HCT116 (cell line): Measurements from ENCODE around the gene KIAA1328. TPM values are rescaled to one million over a fixed set of nuclear protein-coding genes. Genes with fewer than 3 reads are reported as not detected.

Experiments used
- ATAC-seq: fragments of 200-7000 bp; cut with Tn5 transposase; 2 replicates; pipeline ENCODE4 v1.9.1; 2020; ENCODE audit warnings: mild to moderate bottlenecking, moderate library complexity
- BruUV-seq: library from RNA; stranded (reverse); fragments of 400-500 nt; replicated peaks from 2 replicates; lab custom pipeline; 2021; lab: Mats Ljungman, UMichigan
- CTCF ChIA-PET: fragments of 300-600 bp; sonication (Branson Sonifier 250); formaldehyde crosslinking; loops from one replicate; lab custom pipeline; 2021; ENCODE audit warnings: antibody characterized with exemption; lab: Charles Lee
- POLR2A ChIA-PET: fragments of 300-600, 350-600 bp; sonication (Branson Sonifier 250); formaldehyde crosslinking; loops from one replicate; lab custom pipeline; 2021; ENCODE audit warnings: antibody characterized with exemption; lab: Charles Lee
- RAD21 ChIA-PET, 2 experiments: fragments of 300-600 bp; sonication (Branson Sonifier 250); formaldehyde crosslinking; loops; one replicate each; lab custom pipeline; 2023; ENCODE audit warnings: low total read pairs in 2 of 2; ENCODE audit not compliant: uncharacterized antibody in 2 of 2, unreplicated experiment in 2 of 2, low non-redundant PET in 1 of 2; lab: Charles Lee
- DNase-seq: peaks from one replicate; pipeline ENCODE4 v3.0.0-alpha.2; 2010; ENCODE audit warnings: low read depth, low spot score
- H2AFZ ChIP-seq: fragments of 200-600 bp; shearing (Covaris generic), sonication (generic); 2 replicates; pipeline ENCODE4 v1.6.1; 2017; ENCODE audit warnings: low read depth, mixed run types, mixed read lengths, antibody characterized with exemption, low read length; ENCODE audit not compliant: poor library complexity, severe bottlenecking
- H3K27ac ChIP-seq: 2 replicates; pipeline ENCODE4 v1.5.1; 2012; ENCODE audit warnings: low read depth, low read length
- H3K27me3 ChIP-seq: fragments of 200-600 bp; sonication (generic); 2 replicates; pipeline ENCODE4 v1.6.1; 2016; ENCODE audit warnings: mixed run types, low read length, mixed read lengths; ENCODE audit not compliant: insufficient read depth
- H3K36me3 ChIP-seq, 2 experiments: fragments of 200-500 bp in 1 of 2; fragments of 200-600 bp in 1 of 2; sonication (Bioruptor generic) in 1 of 2; sonication (generic) in 1 of 2; 2 replicates each; pipeline versions ENCODE4 v1.5.1 to v1.6.1; 2014 to 2016; ENCODE audit warnings: low read length in 2 of 2, inconsistent platforms in 1 of 2, mixed read lengths in 1 of 2, mixed run types in 1 of 2; ENCODE audit not compliant: insufficient read depth in 2 of 2, control insufficient read depth in 1 of 2
- H3K4me1 ChIP-seq, 2 experiments: fragments of 200-600 bp in 1 of 2; sonication (generic) in 1 of 2; 2 replicates each; pipeline versions ENCODE4 v1.5.1 to v1.6.1; 2012 to 2017; ENCODE audit warnings: low read length in 2 of 2, inconsistent platforms in 1 of 2, mild to moderate bottlenecking in 1 of 2, mixed read lengths in 1 of 2, mixed run types in 1 of 2, moderate library complexity in 1 of 2; ENCODE audit not compliant: insufficient read depth in 2 of 2, control insufficient read depth in 1 of 2
- H3K4me2 ChIP-seq: fragments of 200-600 bp; sonication (generic); 2 replicates; pipeline ENCODE4 v1.6.1; 2017; ENCODE audit warnings: mixed run types, low read length, mixed read lengths
- H3K4me3 ChIP-seq, 2 experiments: fragments of 200-600 bp in 1 of 2; sonication (generic) in 1 of 2; replicated peaks in 1 of 2; 2 replicates each; pipeline ENCODE4 v1.5.1; 2011 to 2016; ENCODE audit warnings: low read length in 2 of 2, control low read depth in 1 of 2, low read depth in 1 of 2, mild to moderate bottlenecking in 1 of 2, mixed read lengths in 1 of 2, mixed run types in 1 of 2
- H3K79me2 ChIP-seq: fragments of 200-600 bp; sonication (generic); 2 replicates; pipeline ENCODE4 v1.6.1; 2017; ENCODE audit warnings: mild to moderate bottlenecking, mixed run types, low read length, moderate library complexity, mixed read lengths; ENCODE audit not compliant: insufficient read depth
- H3K9ac ChIP-seq: fragments of 200-600 bp; sonication (generic); 2 replicates; pipeline ENCODE4 v1.6.1; 2016; ENCODE audit warnings: low read length, mixed read lengths
- H3K9me2 ChIP-seq: fragments of 200-600 bp; sonication (generic), shearing (Covaris generic); 2 replicates; pipeline ENCODE4 v1.6.1; 2017; ENCODE audit warnings: mixed run types, mild to moderate bottlenecking, moderate library complexity; ENCODE audit not compliant: insufficient read depth
- H3K9me3 ChIP-seq, 2 experiments: fragments of 200-500 bp in 1 of 2; fragments of 200-600 bp in 1 of 2; sonication (Bioruptor generic) in 1 of 2; sonication (generic) in 1 of 2; 2 replicates each; pipeline ENCODE4 v1.6.1; 2014 to 2017; ENCODE audit warnings: low read length in 2 of 2, mixed read lengths in 2 of 2, inconsistent platforms in 1 of 2, low read depth in 1 of 2, mild to moderate bottlenecking in 1 of 2, mixed run types in 1 of 2, moderate library complexity in 1 of 2; ENCODE audit not compliant: control insufficient read depth in 1 of 2, insufficient read depth in 1 of 2
- H4K20me1 ChIP-seq: fragments of 200-600 bp; sonication (generic), shearing (Covaris generic); 2 replicates; pipeline ENCODE4 v1.6.1; 2017; ENCODE audit warnings: mixed run types, mild to moderate bottlenecking, moderate library complexity; ENCODE audit not compliant: insufficient read depth
- CBX3 ChIP-seq: IDR thresholded peaks from 2 replicates; pipeline ENCODE4 v1.6.1; 2012; ENCODE audit warnings: low read depth
- CEBPB ChIP-seq: IDR thresholded peaks from 2 replicates; pipeline ENCODE4 v1.6.1; 2012; ENCODE audit warnings: low read depth
- ELF1 ChIP-seq: IDR thresholded peaks from 2 replicates; pipeline ENCODE4 v1.6.1; 2012; ENCODE audit warnings: low read depth, borderline replicate concordance
- EZH2phosphoT487 ChIP-seq: fragments of 200-600 bp; IDR thresholded peaks from 2 replicates; pipeline ENCODE4 v1.6.1; 2018; ENCODE audit warnings: antibody characterized with exemption, borderline replicate concordance
- POLR2AphosphoS5 ChIP-seq: IDR thresholded peaks from 2 replicates; pipeline ENCODE4 v1.6.1; 2011; ENCODE audit warnings: mild to moderate bottlenecking, low read depth, low read length, moderate library complexity
- SIN3A ChIP-seq: IDR thresholded peaks from 2 replicates; pipeline ENCODE4 v1.6.1; 2012; ENCODE audit warnings: low read depth
- ZFX ChIP-seq: fragments of 450-650 bp; IDR thresholded peaks from 2 replicates; pipeline ENCODE4 v1.6.1; 2017
- ZNF274 ChIP-seq: fragments of 200-500 bp; sonication (Bioruptor generic); IDR thresholded peaks from 2 replicates; pipeline ENCODE4 v1.6.1; 2014; ENCODE audit warnings: mild to moderate bottlenecking, low read depth, low read length, inconsistent platforms
- intact Hi-C: fragments of 100-400 bp; cut with micrococcal nuclease; formaldehyde crosslinking; loops from 2 replicates; pipeline ENCODE4 v1.10.0; 2022
- total RNA-seq: library from RNA; stranded (reverse); gene quantifications from one replicate; pipeline ENCODE4 v1.2.1, GENCODE V29; 2021; ENCODE audit not compliant: unreplicated experiment
- TF ChIP-seq, protein P1 (sequence below): IDR thresholded peaks from 2 replicates; pipeline ENCODE4 v1.6.1; 2012
- TF ChIP-seq, protein P2 (sequence below): IDR thresholded peaks from 2 replicates; pipeline ENCODE4 v1.6.1; 2011; ENCODE audit warnings: mild to moderate bottlenecking, low read length, moderate library complexity; ENCODE audit not compliant: insufficient replicate concordance; ENCODE audit errors: extremely low read depth
- TF ChIP-seq, protein P3 (sequence below): IDR thresholded peaks from 2 replicates; pipeline ENCODE4 v1.6.1; 2012
- TF ChIP-seq, protein P4 (sequence below), 3 experiments: fragments of 200-600 bp in 1 of 3; sonication (generic) in 1 of 3; IDR thresholded peaks in 2 of 3; conservative IDR thresholded peaks in 1 of 3; 2 replicates each; pipeline ENCODE4 v1.5.1; 2012 to 2017; ENCODE audit warnings: low read depth in 2 of 3, low read length in 2 of 3, antibody characterized with exemption in 1 of 3, borderline replicate concordance in 1 of 3, control low read depth in 1 of 3, mild to moderate bottlenecking in 1 of 3, mixed read lengths in 1 of 3, mixed run types in 1 of 3, moderate library complexity in 1 of 3; ENCODE audit not compliant: insufficient read depth in 1 of 3
- TF ChIP-seq, protein P5 (sequence below): IDR thresholded peaks from 2 replicates; pipeline ENCODE4 v1.6.1; 2012; ENCODE audit warnings: low read depth

Gene KIAA1328
- total RNA-seq, 1 experiment from 2014 or later = 5.2 TPM

DNA sequence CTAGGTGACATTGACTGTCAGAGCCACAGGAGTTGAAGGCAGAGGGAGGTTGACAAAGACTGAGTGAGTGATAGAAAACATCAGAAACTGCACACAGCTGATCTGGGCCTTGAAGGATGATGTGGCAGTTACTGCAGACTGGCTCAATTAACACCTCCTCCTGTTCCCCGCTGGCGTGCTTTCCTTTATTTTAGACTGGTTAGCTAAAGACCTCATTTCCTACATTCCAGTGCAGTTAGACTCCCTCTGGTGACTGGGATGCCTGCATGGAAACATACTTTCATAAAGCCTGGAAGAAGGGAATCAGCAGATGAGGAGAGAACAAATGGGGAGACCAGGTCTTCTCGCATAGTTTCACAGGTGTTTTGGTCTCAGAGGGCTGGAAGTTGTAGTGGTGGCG is 7.2 kb upstream of the KIAA1328 start:
- RAD21 ChIA-PET = no interaction called here

More for the DNA sequence above, 7.2 kb upstream of the KIAA1328 start:
- H3K4me2 ChIP-seq = no peak overlapping the region
- ATAC-seq = no peak
- TF ChIP-seq, protein P1, sequence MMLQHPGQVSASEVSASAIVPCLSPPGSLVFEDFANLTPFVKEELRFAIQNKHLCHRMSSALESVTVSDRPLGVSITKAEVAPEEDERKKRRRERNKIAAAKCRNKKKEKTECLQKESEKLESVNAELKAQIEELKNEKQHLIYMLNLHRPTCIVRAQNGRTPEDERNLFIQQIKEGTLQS = no peak
- TF ChIP-seq POLR2AphosphoS5 = no peak
- no peak for TF ChIP-seq ELF1
- TF ChIP-seq, protein P2, sequence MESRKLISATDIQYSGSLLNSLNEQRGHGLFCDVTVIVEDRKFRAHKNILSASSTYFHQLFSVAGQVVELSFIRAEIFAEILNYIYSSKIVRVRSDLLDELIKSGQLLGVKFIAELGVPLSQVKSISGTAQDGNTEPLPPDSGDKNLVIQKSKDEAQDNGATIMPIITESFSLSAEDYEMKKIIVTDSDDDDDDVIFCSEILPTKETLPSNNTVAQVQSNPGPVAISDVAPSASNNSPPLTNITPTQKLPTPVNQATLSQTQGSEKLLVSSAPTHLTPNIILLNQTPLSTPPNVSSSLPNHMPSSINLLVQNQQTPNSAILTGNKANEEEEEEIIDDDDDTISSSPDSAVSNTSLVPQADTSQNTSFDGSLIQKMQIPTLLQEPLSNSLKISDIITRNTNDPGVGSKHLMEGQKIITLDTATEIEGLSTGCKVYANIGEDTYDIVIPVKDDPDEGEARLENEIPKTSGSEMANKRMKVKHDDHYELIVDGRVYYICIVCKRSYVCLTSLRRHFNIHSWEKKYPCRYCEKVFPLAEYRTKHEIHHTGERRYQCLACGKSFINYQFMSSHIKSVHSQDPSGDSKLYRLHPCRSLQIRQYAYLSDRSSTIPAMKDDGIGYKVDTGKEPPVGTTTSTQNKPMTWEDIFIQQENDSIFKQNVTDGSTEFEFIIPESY = no peak
- TF ChIP-seq EZH2phosphoT487 = no peak
- no peak for TF ChIP-seq CBX3
- no peak for TF ChIP-seq ZFX
- TF ChIP-seq, protein P3, sequence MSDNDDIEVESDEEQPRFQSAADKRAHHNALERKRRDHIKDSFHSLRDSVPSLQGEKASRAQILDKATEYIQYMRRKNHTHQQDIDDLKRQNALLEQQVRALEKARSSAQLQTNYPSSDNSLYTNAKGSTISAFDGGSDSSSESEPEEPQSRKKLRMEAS = no peak
- TF ChIP-seq, protein P4, sequence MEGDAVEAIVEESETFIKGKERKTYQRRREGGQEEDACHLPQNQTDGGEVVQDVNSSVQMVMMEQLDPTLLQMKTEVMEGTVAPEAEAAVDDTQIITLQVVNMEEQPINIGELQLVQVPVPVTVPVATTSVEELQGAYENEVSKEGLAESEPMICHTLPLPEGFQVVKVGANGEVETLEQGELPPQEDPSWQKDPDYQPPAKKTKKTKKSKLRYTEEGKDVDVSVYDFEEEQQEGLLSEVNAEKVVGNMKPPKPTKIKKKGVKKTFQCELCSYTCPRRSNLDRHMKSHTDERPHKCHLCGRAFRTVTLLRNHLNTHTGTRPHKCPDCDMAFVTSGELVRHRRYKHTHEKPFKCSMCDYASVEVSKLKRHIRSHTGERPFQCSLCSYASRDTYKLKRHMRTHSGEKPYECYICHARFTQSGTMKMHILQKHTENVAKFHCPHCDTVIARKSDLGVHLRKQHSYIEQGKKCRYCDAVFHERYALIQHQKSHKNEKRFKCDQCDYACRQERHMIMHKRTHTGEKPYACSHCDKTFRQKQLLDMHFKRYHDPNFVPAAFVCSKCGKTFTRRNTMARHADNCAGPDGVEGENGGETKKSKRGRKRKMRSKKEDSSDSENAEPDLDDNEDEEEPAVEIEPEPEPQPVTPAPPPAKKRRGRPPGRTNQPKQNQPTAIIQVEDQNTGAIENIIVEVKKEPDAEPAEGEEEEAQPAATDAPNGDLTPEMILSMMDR (IDR thresholded peaks at IDR 0.05 in 2 of 3, conservative IDR thresholded peaks at IDR 0.05 in 1 of 3; ENCODE audit: borderline replicate concordance in 1 of 3, insufficient read depth in 1 of 3, low read depth in 2 of 3, low read length in 2 of 3) = no peak
- TF ChIP-seq CEBPB = no peak
- TF ChIP-seq, protein P5, sequence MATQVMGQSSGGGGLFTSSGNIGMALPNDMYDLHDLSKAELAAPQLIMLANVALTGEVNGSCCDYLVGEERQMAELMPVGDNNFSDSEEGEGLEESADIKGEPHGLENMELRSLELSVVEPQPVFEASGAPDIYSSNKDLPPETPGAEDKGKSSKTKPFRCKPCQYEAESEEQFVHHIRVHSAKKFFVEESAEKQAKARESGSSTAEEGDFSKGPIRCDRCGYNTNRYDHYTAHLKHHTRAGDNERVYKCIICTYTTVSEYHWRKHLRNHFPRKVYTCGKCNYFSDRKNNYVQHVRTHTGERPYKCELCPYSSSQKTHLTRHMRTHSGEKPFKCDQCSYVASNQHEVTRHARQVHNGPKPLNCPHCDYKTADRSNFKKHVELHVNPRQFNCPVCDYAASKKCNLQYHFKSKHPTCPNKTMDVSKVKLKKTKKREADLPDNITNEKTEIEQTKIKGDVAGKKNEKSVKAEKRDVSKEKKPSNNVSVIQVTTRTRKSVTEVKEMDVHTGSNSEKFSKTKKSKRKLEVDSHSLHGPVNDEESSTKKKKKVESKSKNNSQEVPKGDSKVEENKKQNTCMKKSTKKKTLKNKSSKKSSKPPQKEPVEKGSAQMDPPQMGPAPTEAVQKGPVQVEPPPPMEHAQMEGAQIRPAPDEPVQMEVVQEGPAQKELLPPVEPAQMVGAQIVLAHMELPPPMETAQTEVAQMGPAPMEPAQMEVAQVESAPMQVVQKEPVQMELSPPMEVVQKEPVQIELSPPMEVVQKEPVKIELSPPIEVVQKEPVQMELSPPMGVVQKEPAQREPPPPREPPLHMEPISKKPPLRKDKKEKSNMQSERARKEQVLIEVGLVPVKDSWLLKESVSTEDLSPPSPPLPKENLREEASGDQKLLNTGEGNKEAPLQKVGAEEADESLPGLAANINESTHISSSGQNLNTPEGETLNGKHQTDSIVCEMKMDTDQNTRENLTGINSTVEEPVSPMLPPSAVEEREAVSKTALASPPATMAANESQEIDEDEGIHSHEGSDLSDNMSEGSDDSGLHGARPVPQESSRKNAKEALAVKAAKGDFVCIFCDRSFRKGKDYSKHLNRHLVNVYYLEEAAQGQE = no peak
- no peak for TF ChIP-seq ZNF274
- TF ChIP-seq SIN3A = no peak
- TF ChIP-seq, all 23 proteins: peak for 0
- H3K9me3 ChIP-seq = no peaks in the 10 kb centered on the region
- ChIA-PET CTCF (no interaction called here), POLR2A (no interaction called here)
- H3K9me2 ChIP-seq = no peaks in the 10 kb centered on the region
- intact Hi-C loops = no loop called here
- peaks cover 4 to 5% of the 10 kb centered on the region in 2 experiments; a peak in 2 of 4 replicates for H3K36me3 ChIP-seq
- H4K20me1 ChIP-seq = no peaks in the 10 kb centered on the region
- no peak for DNase-seq
- no peaks in the 10 kb centered on the region for H3K4me1 ChIP-seq
- H3K27ac ChIP-seq = no peak overlapping the region
- no peak overlapping the region for H3K4me3 ChIP-seq
- BruUV-seq = no TSS peak
- no peak overlapping the region for H3K9ac ChIP-seq
- H3K79me2 ChIP-seq = peaks cover 25% of the 10 kb centered on the region
- no peak overlapping the region for H2AFZ ChIP-seq
- H3K27me3 ChIP-seq = no peaks in the 10 kb centered on the region
